GM13977 (cell line): ENCODE data around the gene HTR3E.

Experiments used
- DNase-seq: peaks from one replicate; pipeline ENCODE4 v3.0.0; 2012; ENCODE audit warnings: low spot score
- in situ Hi-C: fragments of 300-500 bp; cut with MboI; formaldehyde crosslinking; loops from one replicate; pipeline ENCODE4 v1.12.0; 2022; ENCODE audit warnings: low sequenced_read_pairs, low pct_unique_long_range_greater_than_20kb, mixed read lengths, inconsistent platforms; ENCODE audit not compliant: unreplicated experiment
- TF ChIP-seq, protein P1 (sequence below): IDR thresholded peaks from 2 replicates; pipeline ENCODE4 v1.5.1; 2012; ENCODE audit warnings: mild to moderate bottlenecking, control low read depth; ENCODE audit not compliant: insufficient read depth; ENCODE audit errors: extremely low read depth, missing control alignments

Gene HTR3E

DNA sequence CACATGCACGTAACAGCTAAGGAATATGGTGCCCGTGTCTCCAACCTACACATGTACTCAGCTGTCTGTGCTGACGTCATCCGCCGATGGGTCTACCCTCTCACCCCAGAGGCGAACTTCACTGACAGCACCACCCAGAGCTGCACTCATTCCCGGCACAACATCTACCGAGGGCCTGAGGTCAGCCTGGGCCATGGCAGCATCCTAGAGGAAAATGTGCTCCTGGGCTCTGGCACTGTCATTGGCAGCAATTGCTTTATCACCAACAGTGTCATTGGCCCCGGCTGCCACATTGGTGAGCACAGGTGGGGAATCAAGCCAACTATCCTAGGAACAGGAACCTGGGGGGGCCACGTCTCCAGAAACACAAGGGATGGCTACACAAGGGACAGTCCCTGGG lies 43.6 kb downstream of the HTR3E start:
- TF ChIP-seq, protein P1, sequence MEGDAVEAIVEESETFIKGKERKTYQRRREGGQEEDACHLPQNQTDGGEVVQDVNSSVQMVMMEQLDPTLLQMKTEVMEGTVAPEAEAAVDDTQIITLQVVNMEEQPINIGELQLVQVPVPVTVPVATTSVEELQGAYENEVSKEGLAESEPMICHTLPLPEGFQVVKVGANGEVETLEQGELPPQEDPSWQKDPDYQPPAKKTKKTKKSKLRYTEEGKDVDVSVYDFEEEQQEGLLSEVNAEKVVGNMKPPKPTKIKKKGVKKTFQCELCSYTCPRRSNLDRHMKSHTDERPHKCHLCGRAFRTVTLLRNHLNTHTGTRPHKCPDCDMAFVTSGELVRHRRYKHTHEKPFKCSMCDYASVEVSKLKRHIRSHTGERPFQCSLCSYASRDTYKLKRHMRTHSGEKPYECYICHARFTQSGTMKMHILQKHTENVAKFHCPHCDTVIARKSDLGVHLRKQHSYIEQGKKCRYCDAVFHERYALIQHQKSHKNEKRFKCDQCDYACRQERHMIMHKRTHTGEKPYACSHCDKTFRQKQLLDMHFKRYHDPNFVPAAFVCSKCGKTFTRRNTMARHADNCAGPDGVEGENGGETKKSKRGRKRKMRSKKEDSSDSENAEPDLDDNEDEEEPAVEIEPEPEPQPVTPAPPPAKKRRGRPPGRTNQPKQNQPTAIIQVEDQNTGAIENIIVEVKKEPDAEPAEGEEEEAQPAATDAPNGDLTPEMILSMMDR = no peak
- DNase-seq = no peak
- in situ Hi-C loops = no loop called here

DNA sequence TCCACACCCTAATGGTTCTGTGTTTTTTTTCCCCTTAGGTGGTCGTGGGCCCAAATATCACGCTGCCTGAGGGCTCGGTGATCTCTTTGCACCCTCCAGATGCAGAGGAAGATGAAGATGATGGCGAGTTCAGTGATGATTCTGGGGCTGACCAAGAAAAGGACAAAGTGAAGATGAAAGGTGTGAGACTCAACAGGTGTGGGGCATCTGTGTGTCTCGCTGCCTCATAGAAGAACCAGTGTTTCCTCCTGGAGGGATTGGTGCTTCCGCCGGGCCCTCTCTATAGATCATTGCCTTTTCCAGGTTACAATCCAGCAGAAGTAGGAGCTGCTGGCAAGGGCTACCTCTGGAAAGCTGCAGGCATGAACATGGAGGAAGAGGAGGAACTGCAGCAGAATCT lies 45.3 kb downstream of the HTR3E start:
- no peak for DNase-seq
- in situ Hi-C loops = no loop called here
- TF ChIP-seq, protein P1 = no peak

DNA sequence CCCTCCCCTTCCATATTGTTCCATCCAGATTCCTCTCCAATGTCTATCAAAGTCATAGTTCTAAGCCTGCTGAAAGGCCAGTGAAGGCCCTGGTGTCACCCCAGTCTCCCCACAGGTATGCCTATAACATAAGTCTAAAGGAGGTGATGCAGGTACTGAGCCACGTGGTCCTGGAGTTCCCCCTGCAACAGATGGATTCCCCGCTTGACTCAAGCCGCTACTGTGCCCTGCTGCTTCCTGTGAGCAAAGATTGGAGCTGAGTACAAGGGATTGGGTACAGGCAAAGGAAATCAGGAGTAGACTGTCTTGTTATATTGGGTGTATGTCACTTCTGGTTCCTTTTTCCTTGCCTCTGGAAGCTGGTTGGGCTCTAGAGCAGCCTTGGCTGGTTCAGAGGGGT lies 46.5 kb downstream of the HTR3E start:
- DNase-seq = no peak
- in situ Hi-C loops = no loop called here
- TF ChIP-seq, protein P1 = no peak

DNA sequence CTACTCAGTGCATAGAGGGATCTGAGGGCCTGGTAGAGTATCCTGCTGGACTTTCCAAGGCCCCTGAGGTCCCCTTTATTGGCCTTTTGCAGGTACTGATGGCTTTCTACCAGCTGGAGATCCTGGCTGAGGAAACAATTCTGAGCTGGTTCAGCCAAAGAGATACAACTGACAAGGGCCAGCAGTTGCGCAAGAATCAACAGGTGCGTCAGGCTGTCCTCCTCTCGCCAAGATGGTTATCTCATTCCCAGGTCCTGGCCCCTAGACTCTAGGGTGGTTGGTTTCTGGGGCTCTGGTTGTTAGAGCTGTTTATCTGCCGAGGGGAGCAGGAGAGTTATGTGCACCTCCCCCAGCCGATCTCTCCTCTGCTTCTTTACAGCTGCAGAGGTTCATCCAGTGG lies 47.6 kb downstream of the HTR3E start:
- TF ChIP-seq, protein P1 = no peak
- DNase-seq = no peak
- in situ Hi-C loops = no loop called here

DNA sequence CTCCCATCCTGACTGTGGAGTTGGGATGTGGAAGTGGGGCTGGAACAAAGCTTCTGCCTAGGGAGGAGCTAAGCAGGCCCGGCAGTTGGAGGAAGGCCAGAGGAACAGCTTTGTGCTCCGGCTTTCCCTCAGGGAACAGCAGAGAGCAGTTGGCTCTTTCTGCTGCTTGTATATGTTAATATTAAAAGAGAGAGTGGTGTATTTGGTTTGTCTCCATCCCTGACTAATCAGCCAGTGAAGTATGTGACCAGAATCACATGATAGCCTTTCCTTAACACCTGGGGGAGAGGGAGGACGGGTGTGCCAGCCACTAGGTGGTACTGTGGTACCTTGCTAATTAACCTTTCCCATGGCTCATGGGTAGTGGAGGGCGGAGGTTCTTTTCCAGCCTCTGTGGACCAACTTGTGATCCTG lies 48.3 kb downstream of the HTR3E start:
- DNase-seq = no peak
- in situ Hi-C loops = no loop called here
- TF ChIP-seq, protein P1 = peak; percentile 37

DNA sequence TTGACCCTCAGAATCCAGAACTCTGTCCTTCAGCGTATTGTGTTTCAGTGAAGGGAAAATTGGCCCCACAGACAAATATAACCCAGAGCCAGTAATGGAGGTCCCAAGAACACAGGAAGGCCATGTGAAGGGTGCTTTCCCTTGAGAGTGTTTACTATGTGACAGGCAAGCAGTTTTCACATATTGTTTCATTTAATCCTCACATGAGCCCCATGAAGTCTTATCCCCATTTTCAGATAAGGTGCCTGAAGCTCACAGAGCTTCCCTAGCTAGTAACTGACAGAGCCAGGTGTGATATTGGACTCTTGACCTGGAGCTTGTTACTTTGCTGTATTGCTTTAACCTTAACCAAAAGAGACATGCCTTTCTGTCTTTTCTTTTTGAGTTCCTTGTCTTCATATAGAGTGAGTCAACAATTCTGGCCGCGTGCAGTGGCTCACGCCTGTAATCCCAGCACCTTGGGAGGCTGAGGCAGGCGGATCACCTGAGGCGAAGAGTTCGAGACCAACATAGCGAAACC lies 48.9 kb downstream of the HTR3E start:
- in situ Hi-C loops = no loop called here
- TF ChIP-seq, protein P1 = no peak
- DNase-seq = no peak

DNA sequence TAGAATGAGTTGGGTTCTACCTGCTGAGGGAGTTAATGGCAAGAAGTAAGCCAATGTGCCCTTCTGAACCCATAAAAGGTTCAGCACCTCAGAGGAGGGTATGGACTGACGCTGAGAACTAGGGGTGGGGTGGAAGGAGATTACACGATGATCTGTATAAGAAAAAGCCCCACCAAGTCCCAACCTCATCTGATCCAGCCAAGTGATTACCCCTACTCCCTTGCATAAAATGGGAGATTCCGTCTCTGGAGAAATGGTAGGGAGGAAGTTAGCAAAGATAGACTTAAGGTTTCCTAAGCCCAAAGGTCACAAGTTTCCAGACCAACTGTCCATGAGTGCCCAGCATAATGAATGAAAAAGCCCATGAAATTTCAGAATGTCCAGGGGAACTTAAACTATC lies 51.2 kb downstream of the HTR3E start:
- in situ Hi-C loops = no loop called here
- no peak for DNase-seq
- TF ChIP-seq, protein P1 = no peak
